Measurements from ENCODE around the gene ATP9A.
"Not testable (repeated sequence)": the region's sequence is repeated elsewhere in the genome, so short reads cannot be mapped to it uniquely, and the experiment has no call there.

ATP9A gene, protein sequence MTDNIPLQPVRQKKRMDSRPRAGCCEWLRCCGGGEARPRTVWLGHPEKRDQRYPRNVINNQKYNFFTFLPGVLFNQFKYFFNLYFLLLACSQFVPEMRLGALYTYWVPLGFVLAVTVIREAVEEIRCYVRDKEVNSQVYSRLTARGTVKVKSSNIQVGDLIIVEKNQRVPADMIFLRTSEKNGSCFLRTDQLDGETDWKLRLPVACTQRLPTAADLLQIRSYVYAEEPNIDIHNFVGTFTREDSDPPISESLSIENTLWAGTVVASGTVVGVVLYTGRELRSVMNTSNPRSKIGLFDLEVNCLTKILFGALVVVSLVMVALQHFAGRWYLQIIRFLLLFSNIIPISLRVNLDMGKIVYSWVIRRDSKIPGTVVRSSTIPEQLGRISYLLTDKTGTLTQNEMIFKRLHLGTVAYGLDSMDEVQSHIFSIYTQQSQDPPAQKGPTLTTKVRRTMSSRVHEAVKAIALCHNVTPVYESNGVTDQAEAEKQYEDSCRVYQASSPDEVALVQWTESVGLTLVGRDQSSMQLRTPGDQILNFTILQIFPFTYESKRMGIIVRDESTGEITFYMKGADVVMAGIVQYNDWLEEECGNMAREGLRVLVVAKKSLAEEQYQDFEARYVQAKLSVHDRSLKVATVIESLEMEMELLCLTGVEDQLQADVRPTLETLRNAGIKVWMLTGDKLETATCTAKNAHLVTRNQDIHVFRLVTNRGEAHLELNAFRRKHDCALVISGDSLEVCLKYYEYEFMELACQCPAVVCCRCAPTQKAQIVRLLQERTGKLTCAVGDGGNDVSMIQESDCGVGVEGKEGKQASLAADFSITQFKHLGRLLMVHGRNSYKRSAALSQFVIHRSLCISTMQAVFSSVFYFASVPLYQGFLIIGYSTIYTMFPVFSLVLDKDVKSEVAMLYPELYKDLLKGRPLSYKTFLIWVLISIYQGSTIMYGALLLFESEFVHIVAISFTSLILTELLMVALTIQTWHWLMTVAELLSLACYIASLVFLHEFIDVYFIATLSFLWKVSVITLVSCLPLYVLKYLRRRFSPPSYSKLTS

DNA sequence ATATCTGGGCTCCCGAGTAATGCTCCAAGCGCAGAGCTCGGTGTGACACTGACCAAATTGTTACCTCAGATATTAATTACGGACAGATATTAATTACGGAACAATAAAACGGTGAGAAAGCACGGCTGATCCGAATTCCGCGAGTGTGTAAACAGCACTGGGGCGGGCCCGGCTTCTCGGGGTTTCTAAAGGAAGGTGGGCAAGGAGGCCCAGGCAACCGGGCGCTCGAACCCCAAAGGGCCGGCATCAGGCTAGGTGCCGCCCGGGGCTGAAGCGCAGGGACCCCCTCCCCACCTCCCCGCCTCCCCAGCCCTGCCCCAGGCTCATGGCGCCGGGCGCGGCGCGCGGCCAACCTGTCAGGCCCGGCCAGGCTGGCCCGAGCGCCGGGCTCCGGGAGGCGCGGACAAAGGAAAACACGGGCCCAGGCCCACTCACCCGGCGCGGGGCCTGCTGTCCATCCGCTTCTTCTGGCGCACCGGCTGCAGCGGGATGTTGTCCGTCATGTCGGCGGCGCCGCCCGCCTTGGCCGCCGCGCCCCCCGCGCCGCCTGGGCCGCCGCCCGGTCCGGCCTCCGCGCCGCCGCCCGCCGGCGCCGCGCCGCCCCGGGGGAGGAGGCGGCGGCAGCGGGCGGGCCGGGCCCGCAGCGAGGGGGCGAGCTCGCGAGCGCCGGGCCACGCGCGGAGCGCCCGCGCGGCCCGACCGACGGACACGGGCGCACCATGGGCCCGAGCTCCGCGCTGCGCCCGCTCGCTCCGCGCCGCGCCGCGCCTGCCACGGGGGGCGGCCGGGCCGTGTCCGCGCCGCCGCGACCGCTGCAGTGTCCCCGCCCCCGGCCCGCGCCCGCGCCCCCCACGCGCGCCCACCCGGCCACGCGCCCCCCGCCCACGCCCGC, at the start of gene ATP9A:
ATP9A (minus strand) TSS at position 524 of the 892 bp plus-strand sequence; CDS start at position 503, 21 bp downstream.
- peak; percentile 5 for DNase-seq

DNA sequence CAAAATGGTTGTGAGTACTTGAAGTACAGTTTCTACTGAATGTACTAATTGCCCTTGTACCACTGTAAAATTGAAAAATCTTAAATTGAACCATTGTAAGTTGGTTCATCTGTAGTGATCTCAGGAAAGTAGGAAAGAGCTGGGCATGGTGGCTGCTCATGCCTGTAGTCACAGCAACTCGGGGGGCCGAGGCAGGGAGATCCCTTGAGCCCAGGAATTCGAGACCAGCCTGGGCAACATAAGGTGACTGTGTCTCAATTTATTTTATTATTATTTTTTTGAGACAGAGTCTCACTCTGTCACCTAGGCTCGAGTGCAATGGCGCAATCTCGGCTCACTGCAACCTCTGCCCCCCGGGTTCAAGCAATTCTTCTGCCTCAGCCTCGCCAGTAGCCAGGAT, 48.7 kb upstream of the ATP9A start:
- not testable (repeated sequence) for DNase-seq

DNA sequence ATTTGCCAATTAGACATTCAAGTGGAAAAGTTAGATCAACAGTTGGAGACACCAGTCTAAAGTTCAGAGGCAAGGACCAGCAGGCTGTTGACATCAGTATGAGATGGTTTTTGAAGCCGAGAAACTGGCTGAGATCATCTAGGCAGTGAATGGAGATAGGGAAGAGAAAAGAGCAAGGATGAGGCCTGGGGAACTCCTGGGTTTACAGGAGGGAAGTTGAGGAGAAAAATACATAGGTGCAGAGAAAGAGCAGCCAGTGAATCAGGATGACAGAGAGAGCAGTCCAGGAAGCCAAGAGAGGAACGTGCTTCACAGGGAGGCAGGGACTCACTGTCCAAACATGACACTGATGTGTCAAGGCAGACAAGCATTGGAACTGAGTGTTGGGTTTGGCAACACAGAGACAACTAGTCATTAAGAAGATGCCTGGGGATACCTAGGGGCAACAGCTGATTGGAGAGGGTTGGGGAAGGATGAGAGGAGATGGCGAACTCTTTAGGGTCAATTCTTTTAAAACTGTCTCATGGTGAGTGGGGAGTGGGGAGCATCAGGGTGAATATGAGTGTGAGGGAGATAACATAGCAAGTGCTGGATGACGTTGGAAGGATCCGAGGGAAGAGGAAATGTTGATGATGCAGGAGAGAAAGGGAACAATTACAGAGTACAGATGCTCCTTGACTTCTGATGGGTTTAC, 47.3 kb upstream of the ATP9A start:
- no peak for DNase-seq

DNA sequence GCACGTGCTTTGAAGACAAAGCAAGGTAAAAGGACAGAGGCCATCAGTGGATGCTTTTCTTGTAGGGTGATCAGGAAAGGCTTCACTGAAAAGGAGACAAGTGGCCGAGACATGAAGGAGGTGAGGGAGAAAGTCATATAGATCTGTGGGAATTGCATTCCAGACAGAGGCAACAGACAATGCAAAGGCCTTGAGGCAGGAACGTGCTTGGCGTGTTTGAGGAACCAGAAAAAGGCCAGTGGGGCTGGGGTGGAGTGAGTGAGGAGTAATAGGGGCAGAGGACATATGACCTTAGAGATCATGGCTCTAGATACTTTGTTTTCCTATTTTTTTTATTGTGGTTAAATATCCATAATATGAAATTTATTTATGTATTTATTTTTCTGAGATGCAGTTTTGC, 44.7 kb upstream of the ATP9A start:
- no peak for DNase-seq

DNA sequence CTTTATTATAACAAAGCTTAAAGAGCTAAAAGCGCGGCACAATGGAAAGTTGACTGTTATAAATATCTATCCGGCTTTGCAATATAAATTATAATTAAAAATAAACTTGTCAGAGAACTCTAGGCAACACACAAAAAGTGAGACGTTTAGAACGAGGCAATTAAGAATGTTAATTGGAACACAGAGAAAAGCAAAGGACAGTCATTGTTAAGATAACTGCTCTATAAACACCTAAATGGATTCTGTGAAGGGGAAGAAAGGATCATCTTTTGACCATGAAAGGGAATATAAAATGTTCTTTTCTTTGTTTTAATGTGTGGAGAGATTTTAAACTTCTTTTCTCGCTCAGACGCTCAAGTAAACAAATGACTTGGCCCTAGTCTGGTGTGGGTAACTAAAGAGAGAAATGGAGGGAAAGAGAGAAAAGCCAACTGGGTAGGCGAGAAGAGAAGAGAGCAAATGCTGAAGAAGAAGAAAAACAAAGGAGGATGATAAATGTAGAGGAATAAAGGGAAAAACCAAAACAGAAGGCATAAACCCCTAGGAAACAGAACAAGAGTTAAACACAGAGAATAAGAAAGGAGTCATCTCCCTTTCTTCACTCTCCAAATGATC, 43.4 kb upstream of the ATP9A start:
- DNase-seq = no peak

DNA sequence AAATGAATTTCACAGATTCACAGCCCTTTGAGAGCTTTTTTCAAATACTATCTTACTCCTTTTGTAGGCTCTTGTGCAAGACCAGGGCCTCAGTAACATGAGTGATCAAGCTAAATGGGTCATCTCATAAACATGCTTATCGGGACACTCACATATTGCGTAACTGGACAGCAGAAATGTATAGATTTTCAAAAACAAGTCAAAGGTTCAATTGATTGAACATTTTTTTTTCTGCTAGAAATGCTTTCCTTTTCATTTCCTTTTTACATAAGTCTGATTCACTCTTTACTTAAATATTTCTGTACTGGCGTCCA, 42.8 kb upstream of the ATP9A start:
- DNase-seq = no peak

DNA sequence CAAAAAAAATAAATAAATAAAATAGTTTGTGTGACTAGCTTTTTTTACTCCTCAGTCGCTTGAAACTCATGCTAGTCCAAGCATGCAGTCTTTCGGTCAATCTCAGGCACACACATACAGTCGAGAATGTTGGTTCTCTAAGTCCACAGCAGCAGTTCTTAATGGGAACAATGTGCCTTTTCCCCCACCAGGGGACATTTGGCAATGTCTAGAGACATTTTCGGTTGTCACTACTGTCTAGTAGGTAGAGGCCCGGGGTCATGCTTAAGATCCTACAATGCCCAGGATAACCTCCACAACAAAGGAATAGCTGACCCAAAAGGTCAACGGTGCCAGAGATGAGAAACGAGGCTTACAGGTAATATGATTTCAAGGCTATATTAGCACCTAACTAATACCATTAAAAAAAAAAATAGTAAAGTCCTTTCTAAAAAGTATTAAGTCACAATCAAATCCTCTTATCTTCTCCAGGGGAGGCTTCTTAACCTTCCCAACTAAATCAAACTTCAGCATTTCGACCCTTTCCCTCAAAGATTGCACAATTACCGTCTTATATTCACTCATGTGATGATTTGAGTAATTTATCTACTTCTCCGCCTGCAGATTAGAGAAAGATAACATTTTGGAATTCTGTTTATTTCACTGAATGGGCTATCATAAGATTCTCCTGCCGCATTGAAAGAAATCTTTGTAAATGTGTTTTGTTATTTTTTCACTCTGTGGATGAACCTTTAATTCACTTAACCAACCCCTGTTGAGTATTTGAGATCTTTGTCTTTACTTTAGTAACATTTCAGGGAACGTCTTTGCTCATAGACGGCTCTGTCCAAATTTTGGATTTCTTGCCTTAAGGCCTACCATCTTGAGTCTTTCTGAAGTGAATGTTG, 42.2 kb upstream of the ATP9A start:
- DNase-seq = no peak

DNA sequence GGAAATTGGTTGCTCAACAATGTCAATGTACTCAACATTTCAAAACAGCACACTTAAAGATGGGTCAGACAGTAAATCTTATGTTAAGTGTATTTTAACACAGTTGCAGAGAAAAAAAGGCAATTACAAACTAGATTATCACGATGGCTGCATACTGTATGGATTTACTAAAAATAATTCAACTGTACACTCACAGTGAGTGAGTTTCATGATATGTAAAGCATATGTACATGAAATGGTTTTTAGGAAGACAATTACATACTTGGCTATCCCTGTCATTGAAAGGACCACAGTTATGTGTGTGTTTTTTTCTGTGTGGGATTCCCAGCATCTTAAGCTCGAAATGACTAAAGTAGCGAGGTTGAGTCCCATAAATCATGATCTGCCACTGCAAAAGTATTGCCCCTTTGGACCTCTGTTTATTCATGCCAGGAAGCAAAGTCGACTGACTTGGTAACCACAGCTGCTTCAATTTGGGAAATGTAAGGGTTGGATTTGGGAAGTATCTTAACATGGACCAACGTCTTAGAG, 39.6 kb upstream of the ATP9A start:
- no peak for DNase-seq

DNA sequence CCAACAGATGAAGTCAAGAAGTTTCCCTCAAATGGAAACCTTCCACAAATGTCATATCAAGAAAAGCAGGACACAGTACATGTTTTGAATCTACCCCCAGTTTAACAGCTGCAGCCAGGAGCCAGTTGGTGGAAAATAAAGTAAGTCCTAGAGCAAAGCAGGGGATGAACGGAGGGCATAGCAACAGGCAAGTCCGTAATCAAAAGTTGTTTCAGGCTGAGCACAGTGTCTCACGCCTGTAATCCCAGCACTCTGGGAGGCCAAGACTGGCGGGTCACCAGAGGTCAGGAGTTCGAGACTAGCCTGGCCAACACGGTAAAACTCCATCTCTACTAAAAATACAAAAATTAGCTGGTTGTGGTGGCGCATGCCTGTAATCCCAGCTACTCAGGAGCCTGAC, 36.6 kb upstream of the ATP9A start:
- no peak for DNase-seq

DNA sequence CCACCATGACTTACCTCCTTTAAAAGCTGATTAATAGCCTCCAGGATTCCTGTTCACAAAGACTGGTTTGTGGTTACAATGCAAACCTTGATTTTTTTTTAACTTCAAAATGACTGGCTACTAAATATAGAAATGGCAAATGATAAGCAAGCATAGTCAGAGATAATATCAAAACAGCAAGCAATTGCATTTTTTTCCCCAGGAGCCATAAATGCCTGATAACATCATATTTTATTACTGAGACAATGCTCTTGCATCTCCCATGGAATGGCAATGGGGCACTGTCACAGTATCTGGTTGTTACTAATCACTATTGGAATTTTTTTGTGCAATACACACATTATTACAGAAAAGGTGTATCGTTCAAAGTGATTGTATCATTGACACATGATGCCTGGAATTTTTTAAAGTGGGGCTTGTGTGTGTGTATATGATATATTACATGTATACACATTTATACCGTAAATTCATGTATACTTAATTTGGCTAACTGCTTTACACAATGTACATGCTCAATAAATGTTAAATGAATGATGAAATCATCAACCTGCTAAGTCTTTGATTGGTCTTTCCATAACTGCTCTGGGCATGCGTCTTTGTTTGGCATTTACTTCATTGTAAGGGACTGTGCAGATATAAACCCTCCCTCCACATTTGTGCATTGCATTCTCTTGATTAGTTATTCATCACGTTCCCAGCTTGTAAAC, 35.1 kb upstream of the ATP9A start:
- DNase-seq = no peak

DNA sequence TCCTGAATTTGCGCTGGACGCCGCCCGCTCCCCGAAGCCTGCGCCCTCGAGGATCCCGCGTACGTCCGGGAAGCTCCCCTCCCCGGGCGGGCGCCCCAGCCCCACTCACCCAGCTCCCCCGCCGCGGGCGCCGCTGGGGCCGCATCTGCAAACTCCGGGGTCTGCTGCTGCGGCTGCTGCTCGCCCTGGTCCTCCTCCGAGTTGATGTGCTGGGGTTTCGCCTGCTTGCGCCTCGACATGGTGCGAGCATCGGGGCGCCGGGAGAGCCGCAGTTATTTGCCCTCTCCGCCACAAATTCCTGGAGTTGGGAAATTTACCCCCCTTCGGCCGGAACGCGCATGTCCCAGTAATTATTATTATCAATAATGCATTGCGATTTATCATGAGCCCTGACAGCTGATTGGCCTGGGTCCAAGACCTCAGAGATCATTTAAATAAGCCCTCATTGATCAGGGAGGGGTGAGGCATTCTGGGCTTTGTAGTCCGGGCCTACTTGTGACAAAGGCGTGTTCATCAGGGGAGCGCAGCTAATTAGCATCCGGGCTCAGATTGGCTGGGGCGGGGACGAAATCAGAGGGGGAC, 34.1 kb upstream of the ATP9A start, which contains the start of gene SALL4:
SALL4 (minus strand) TSS at position 352 of the 582 bp plus-strand sequence; CDS start at position 239, 113 bp downstream.
- no peak for DNase-seq

DNA sequence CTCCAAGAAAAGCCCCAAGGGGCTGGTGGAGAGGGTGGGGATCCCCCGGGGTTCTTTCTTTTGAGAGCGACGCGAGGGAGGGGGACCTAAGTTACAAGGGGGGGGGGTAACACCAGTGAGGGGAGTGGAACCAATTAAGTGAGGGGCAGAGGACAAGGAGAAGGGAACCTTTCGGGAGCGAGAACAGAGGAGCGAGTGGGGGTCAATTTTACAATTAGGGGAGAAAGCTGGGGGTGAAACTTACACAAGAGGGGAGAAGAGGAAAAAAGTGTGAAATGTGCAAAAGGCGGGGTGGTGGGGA, 33.6 kb upstream of the ATP9A start:
- DNase-seq = no peak

DNA sequence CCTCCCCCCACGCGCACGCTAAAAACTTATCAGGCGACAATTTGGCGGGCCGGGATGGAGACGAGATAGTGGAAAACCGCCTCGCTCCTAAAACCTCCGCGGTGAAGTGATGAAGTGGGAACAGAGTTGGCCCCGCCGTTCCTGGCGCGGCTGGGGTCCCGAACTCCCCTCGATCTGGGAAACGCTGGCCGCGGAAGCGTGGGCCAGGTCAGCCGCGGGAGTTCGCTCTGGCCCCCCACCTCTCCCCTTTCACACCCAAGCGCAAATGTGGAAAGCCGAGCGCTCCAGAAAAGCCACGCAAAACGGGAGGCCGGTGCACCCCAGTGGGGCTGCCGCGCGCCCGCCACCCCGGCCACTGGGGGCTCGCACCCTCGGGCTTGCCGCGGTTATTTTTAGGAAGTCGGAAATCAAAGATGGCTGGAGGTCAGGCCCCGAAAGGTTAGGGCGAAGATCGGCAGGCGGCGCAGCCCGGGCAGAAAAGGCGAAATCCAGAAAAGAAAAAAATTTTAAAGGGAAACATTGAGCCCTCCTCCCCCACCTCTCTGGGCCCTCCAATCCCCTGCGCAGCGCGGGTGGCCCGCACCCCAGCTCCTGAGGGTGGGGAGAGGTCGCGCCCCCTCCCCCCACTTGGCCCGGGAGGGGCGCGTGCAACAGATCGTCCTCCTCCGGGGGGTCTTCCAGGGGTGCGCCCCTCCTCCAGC, 33.1 kb upstream of the ATP9A start:
- no peak for DNase-seq

DNA sequence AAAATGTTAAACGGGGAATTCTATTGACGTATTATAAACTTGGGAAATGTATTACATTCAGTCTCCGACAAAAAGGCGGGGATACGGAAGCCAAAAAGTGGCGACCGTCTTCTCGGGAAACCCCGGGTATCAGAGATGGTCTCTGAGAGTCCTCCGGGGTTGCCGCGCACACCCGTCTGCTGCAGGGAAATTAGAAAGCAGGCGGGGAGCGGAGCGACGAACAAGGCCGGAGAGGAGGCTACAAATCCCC, 32.6 kb upstream of the ATP9A start:
- no peak for DNase-seq

DNA sequence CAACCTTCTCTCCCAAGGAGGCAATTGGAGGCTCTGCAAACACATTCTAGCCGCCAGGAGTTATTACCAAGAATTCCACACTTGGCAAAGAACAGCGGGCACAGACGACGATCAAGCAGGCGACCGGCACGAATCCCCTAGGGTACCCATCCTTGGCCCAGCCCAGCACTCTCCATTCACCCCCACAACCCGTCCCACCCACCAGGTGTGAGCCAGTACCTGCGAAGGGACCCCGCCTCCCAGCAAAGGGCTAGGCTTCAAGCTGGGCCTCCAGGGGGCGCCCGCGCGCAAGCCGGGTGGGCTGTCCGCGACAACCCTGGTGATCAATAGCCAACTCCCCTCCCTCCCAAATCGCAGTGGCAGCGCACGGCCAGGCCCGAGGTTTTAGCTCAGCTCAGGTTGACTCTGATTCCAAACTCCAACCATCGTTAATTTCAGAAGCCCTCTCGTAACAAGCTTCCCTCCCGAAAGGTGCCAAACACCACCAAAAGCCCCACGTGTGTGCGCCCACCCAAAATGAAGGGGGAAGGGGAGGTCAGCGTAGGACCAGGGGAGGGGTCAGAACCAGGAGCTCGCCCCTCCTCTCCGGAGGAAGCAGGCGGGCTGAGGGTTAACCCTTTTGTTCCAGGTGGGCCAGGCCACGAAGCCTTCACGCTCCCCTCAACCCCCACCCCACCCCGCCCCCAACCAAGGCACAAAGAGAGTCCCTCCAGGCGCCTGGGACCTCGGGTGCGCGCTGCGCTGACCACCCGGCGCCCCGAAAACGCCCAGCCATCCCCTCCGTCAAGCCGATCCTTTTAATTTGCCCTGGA, 32.1 kb upstream of the ATP9A start:
- peak; percentile 55 for DNase-seq

DNA sequence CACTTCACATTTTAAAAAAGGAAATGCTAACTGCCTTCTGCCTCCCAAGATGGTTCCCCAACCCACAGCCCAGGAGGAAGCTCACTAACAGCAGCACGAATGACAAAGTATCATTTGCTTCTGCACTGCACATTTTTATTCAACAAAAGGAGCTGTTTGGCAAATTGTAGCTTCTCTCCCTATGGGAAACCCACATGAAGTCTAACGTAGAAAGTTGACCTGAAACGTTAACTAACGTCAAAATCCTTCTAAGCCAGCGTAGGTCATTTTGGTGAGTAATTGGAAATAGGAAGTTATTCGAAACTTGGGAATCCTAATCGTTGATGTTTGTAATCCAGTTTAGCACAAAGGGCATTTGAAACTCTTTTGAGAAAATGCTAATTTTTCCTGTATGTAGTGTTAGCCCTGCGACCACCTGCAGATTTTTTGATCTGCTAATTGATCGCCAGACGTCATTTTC, 31.2 kb upstream of the ATP9A start:
- no peak for DNase-seq

DNA sequence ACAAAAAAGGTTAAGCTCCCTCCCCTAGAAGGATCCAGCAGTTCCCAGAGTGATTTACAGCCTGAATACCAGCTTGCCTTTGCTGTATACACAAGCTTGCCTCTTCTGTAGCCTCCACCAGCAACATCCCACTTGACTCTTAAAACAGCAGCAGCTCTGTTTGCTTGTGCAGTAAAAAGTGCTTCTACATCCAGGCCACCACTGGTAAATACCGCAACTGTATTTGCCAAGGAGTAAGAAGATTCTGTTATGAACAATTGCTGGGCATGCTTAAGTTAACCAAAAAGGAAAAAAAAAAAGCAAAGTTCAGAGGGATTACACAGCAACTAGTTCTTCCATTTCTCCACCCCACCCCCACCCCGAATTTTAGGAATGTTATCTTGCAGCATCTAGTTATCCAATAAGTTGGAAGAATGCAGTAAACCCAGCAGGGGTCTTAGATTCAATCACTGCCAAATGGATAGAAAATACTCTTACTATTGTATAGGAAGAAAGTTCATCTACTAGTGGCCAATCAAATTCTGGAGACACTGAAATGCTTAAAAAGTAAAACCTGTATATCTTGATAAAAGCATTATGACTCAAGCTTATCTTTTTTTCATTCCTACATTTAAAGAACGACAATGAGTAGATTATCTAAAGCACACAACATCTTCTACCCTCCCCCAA, 29.3 kb upstream of the ATP9A start:
- DNase-seq = no peak
